Measurements from ENCODE around the gene MPDZ.

DNA sequence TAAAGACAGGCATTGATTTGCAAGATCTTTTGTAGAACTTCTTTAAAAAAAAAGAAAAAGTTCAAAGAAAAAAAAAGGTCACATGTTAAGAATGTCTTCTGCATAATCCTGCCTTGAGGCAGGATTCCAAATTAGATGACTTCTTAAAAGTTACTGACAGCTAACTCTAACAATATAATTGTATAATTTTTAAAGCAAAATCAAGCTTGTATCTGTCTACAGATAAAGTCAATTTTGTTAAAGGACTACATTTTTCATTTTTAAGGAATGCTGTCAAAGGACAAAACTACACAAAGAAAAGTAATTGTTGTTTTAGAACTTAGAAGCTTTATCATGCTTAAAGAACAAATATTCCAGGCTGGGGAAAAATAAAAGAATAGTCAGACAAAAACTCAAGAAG is 57.8 kb downstream of the MPDZ start:
- TF ChIP-seq CTCF (IDR thresholded peaks at IDR 0.05): no peak
- no peak for TF ChIP-seq POLR2A (IDR thresholded peaks at IDR 0.05)
- no peak for TF ChIP-seq EP300 (IDR thresholded peaks at IDR 0.05)
